IMR-90 (cell line): ENCODE results near the gene MCRS1. TPM values are rescaled to one million over a fixed set of nuclear protein-coding genes. Genes with fewer than 3 reads are reported as not detected.

ENCODE experiments used
- ATAC-seq: fragments of 200-7000 bp; cut with Tn5 transposase; 2 replicates; pipeline ENCODE4 v1.9.1; 2020; ENCODE audit warnings: low read depth, mild to moderate bottlenecking, moderate library complexity
- BruUV-seq: library from RNA; stranded (reverse); fragments of 400-500 nt; replicated peaks from 2 replicates; lab custom pipeline; 2021; lab: Mats Ljungman, UMichigan
- CTCF ChIA-PET: fragments of 300-600 bp; formaldehyde crosslinking; extraction: SDS; loops from one replicate; lab custom pipeline; 2021; ENCODE audit warnings: antibody characterized with exemption; lab: Yijun Ruan, JAX
- POLR2A ChIA-PET: fragments of 300-600 bp; sonication (Branson Sonifier 250); formaldehyde crosslinking; loops from one replicate; lab custom pipeline; 2022; ENCODE audit warnings: antibody characterized with exemption; ENCODE audit not compliant: unreplicated experiment; lab: Charles Lee
- DNase-seq: peaks from one replicate; pipeline ENCODE4 v3.0.0; 2013
- H2AFZ ChIP-seq: replicated peaks from 2 replicates; pipeline ENCODE3; 2013; ENCODE audit warnings: low read length, mild to moderate bottlenecking; ENCODE audit not compliant: poor library complexity
- H2AK5ac ChIP-seq: 2 replicates; pipeline ENCODE4 v1.6.1; 2013; ENCODE audit warnings: low read depth, low read length, inconsistent platforms
- H2AK9ac ChIP-seq: replicated peaks from 2 replicates; pipeline ENCODE3; 2013; ENCODE audit warnings: mild to moderate bottlenecking, low read depth, low read length, moderate library complexity; ENCODE audit not compliant: poor library complexity
- H2BK120ac ChIP-seq: 2 replicates; pipeline ENCODE4 v1.6.1; 2013; ENCODE audit warnings: low read depth, low read length, inconsistent platforms
- H2BK15ac ChIP-seq: 3 replicates; pipeline ENCODE4 v1.6.1; 2013; ENCODE audit warnings: low read depth, low read length, inconsistent platforms
- H2BK20ac ChIP-seq: 2 replicates; pipeline ENCODE4 v1.6.1; 2013; ENCODE audit warnings: low read depth, mild to moderate bottlenecking, inconsistent platforms, low read length, moderate library complexity
- H2BK5ac ChIP-seq: 2 replicates; pipeline ENCODE4 v1.6.1; 2013; ENCODE audit warnings: mild to moderate bottlenecking, low read depth, low read length, inconsistent platforms; ENCODE audit not compliant: poor library complexity, severe bottlenecking
- H3K14ac ChIP-seq: replicated peaks from 2 replicates; pipeline ENCODE4 v1.6.1; 2013; ENCODE audit warnings: low read depth, low read length, inconsistent platforms
- H3K18ac ChIP-seq: 2 replicates; pipeline ENCODE4 v1.6.1; 2013; ENCODE audit warnings: low read depth, low read length, control low read depth
- H3K23ac ChIP-seq: 2 replicates; pipeline ENCODE4 v1.6.1; 2013; ENCODE audit warnings: low read depth, low read length, inconsistent platforms
- H3K27ac ChIP-seq: 2 replicates; pipeline ENCODE4 v1.5.1; 2013; ENCODE audit warnings: mild to moderate bottlenecking, control low read depth, low read length; ENCODE audit not compliant: insufficient read depth
- H3K27me3 ChIP-seq: 2 replicates; pipeline ENCODE4 v1.6.1; 2013; ENCODE audit warnings: low read length; ENCODE audit not compliant: control insufficient read depth, insufficient read depth
- H3K36me3 ChIP-seq: 2 replicates; pipeline ENCODE4 v1.6.1; 2013; ENCODE audit warnings: low read length, mixed read lengths; ENCODE audit not compliant: control insufficient read depth, insufficient read depth
- H3K4ac ChIP-seq: 2 replicates; pipeline ENCODE4 v1.6.1; 2013; ENCODE audit warnings: low read depth, low read length, inconsistent platforms
- H3K4me1 ChIP-seq: 2 replicates; pipeline ENCODE4 v1.6.1; 2013; ENCODE audit warnings: low read length, mixed read lengths; ENCODE audit not compliant: control insufficient read depth, insufficient read depth
- H3K4me2 ChIP-seq: 2 replicates; pipeline ENCODE4 v1.6.1; 2013; ENCODE audit warnings: low read depth, mild to moderate bottlenecking, control low read depth, low read length, moderate library complexity
- H3K4me3 ChIP-seq: 2 replicates; pipeline ENCODE4 v1.5.1; 2013; ENCODE audit warnings: low read depth, mild to moderate bottlenecking, control low read depth, low read length, moderate library complexity; ENCODE audit not compliant: insufficient read depth
- H3K56ac ChIP-seq: 2 replicates; pipeline ENCODE4 v1.6.1; 2013; ENCODE audit warnings: low read length, inconsistent platforms; ENCODE audit not compliant: insufficient read depth; ENCODE audit errors: extremely low read depth
- H3K79me1 ChIP-seq, 2 experiments: 2 replicates each; pipeline ENCODE4 v1.6.1; 2013; ENCODE audit warnings: low read length in 2 of 2, inconsistent platforms in 1 of 2, low read depth in 1 of 2
- H3K9ac ChIP-seq: 2 replicates; pipeline ENCODE4 v1.6.1; 2013; ENCODE audit warnings: low read depth, low read length, control low read depth
- H3K9me1 ChIP-seq: 2 replicates; pipeline ENCODE4 v1.6.1; 2013; ENCODE audit warnings: low read length, inconsistent platforms; ENCODE audit not compliant: insufficient read depth
- H3K9me3 ChIP-seq: 2 replicates; pipeline ENCODE4 v1.6.1; 2013; ENCODE audit warnings: low read length; ENCODE audit not compliant: control insufficient read depth, insufficient read depth
- H4K20me1 ChIP-seq: 2 replicates; pipeline ENCODE4 v1.6.1; 2013; ENCODE audit warnings: low read length, inconsistent platforms; ENCODE audit not compliant: insufficient read depth
- H4K5ac ChIP-seq: 2 replicates; pipeline ENCODE4 v1.6.1; 2013; ENCODE audit warnings: mild to moderate bottlenecking, low read depth, low read length, control low read depth
- H4K8ac ChIP-seq, 2 experiments: 2 replicates each; pipeline ENCODE4 v1.6.1; 2013; ENCODE audit warnings: low read depth in 2 of 2, low read length in 2 of 2, control low read depth in 1 of 2, inconsistent platforms in 1 of 2
- H4K91ac ChIP-seq: 2 replicates; pipeline ENCODE4 v1.6.1; 2013; ENCODE audit warnings: low read depth, low read length, inconsistent platforms; ENCODE audit not compliant: insufficient read depth
- CEBPB ChIP-seq: IDR thresholded peaks from 2 replicates; pipeline ENCODE4 v1.6.1; 2012; ENCODE audit warnings: low read depth, low read length, improper control_type of control experiment
- FOS ChIP-seq: fragments of 150-350 bp; IDR thresholded peaks from 2 replicates; pipeline ENCODE4 v1.6.1; 2016; ENCODE audit warnings: low read depth, low read length
- MAFK ChIP-seq: IDR thresholded peaks from 2 replicates; pipeline ENCODE4 v1.6.1; 2012; ENCODE audit warnings: low read depth, low read length, improper control_type of control experiment
- POLR2A ChIP-seq: IDR thresholded peaks from 2 replicates; pipeline ENCODE4 v1.6.1; 2012; ENCODE audit warnings: mild to moderate bottlenecking, low read depth, low read length
- RCOR1 ChIP-seq: IDR thresholded peaks from 2 replicates; pipeline ENCODE4 v1.6.1; 2012; ENCODE audit warnings: mild to moderate bottlenecking, low read length, improper control_type of control experiment; ENCODE audit not compliant: insufficient replicate concordance
- SMC3 ChIP-seq: fragments of 150-350 bp; IDR thresholded peaks from 2 replicates; pipeline ENCODE4 v1.6.1; 2016; ENCODE audit warnings: low read depth, mild to moderate bottlenecking, antibody characterized with exemption, low read length, moderate library complexity
- USF2 ChIP-seq: fragments of 150-350 bp; IDR thresholded peaks from 2 replicates; pipeline ENCODE4 v1.6.1; 2017; ENCODE audit warnings: mild to moderate bottlenecking, antibody characterized with exemption, low read length, low read depth
- WGBS, 2 experiments: methylation state at CpG; one replicate each; pipeline versions ENCODE4 v1.1.5 to v1.1.7; 2013; ENCODE audit warnings: missing lambda C conversion rate in 2 of 2; ENCODE audit not compliant: insufficient read length in 1 of 2; ENCODE audit errors: extremely low coverage in 2 of 2; 5-methylcytosine and 5-hydroxymethylcytosine counted together
- dilution Hi-C: fragments of 300-500 bp; cut with HindIII; formaldehyde crosslinking; loops from one replicate; pipeline ENCODE4 v1.14.3; 2018; ENCODE audit warnings: low sequenced_read_pairs; ENCODE audit not compliant: unreplicated experiment
- in situ Hi-C: fragments of 300-500 bp; cut with MboI; formaldehyde crosslinking; loops from 3 replicates; pipeline ENCODE4 v1.14.3; 2019; ENCODE audit warnings: low sequenced_read_pairs, inconsistent platforms, mixed read lengths
- intact Hi-C: fragments of 100-400 bp; cut with micrococcal nuclease; formaldehyde crosslinking; loops from 2 replicates; pipeline ENCODE4 v1.10.0; 2022
- polyA plus RNA-seq, 3 experiments: library from polyadenylated mRNA; depleted of rRNA; stranded (reverse); fragments of >200 nt; gene quantifications; 2 replicates each; pipeline ENCODE4 v1.2.3, GENCODE V29; 2012; ENCODE audit warnings: low replicate concordance in 1 of 3
- total RNA-seq: library from RNA; depleted of rRNA; stranded (reverse); fragments of >200 nt; gene quantifications from 2 replicates; pipeline ENCODE4 v1.2.3, GENCODE V29; 2012

MCRS1 gene
- total and polyA plus RNA-seq, 2 of the 4 experiments (the other 2 are of a cell fraction): 72.9 to 73.2 TPM

- Histone ChIP-seq H3K9me3 (no peaks in the 10 kb centered on the region), H3K4me1 (0 out of 2 replicates have a peak, but pooled peaks cover 2% of the 10 kb centered on the region), H3K9me1 (no peaks in the 10 kb centered on the region), H2AK5ac (no peak overlapping the region), H4K5ac (no peak overlapping the region), H3K9ac (no peak overlapping the region), H4K20me1 (no peaks in the 10 kb centered on the region; the same call in 1 of the 2 replicates), H3K79me1 (no peaks in the 10 kb centered on the region), H3K23ac (no peak overlapping the region), H2AFZ (no peak overlapping the region), H2BK120ac (no peak overlapping the region), H3K14ac (no peak overlapping the region), H3K27ac (no peak overlapping the region), H3K56ac (no peak overlapping the region), H3K18ac (no peak overlapping the region), H2BK20ac (no peak overlapping the region), H3K4me2 (no peak overlapping the region), H4K91ac (no peak overlapping the region), H2BK5ac (no peak overlapping the region), H4K8ac (no peak overlapping the region), H2AK9ac (no peak overlapping the region), H3K27me3 (peaks cover 82% of the 10 kb centered on the region), H3K4me3 (no peak overlapping the region), H3K4ac (no peak overlapping the region), H2BK15ac (no peak overlapping the region), H3K36me3 (no peaks in the 10 kb centered on the region)
- POLR2A ChIA-PET: no interaction called here
- WGBS, 2 experiments: 76% methylated on average over 3 of the region's 7 CpGs; no CpG with 5 or more reads in 1 of the 2 experiments
- intact Hi-C loops (no loop called here), dilution Hi-C loops (no loop called here), in situ Hi-C loops (no loop called here)
- BruUV-seq: no TSS peak
- no peak for DNase-seq
- CTCF ChIA-PET: no interaction called here
- no peak for ATAC-seq
- no peak for TF ChIP-seq SMC3
- no peak for TF ChIP-seq POLR2A
- TF ChIP-seq USF2: no peak
- TF ChIP-seq CEBPB: no peak
- no peak for TF ChIP-seq RCOR1
- no peak for TF ChIP-seq MAFK
- TF ChIP-seq FOS: no peak
Observed at GRCh38 chr12:49541911-49542505, 25.9 kb downstream of the MCRS1 start.
